Endothelial cell (in vitro differentiated cells): Measurements from ENCODE around the gene SMIM36. TPM values are rescaled to one million over a fixed set of nuclear protein-coding genes. Genes with fewer than 3 reads are reported as not detected.

Experiments
- DNase-seq: peaks from one replicate; pipeline ENCODE4 v3.0.0; 2021; ENCODE audit warnings: low spot score
- H3K27ac Mint-ChIP-seq: one replicate; pipeline ENCODE4 v1.8.0; 2021; ENCODE audit warnings: mixed read lengths, inconsistent platforms; ENCODE audit not compliant: unreplicated experiment
- H3K27me3 Mint-ChIP-seq: one replicate; pipeline ENCODE4 v1.8.0; 2021; ENCODE audit warnings: mild to moderate bottlenecking, moderate library complexity, mixed read lengths, inconsistent platforms; ENCODE audit not compliant: unreplicated experiment
- H3K36me3 Mint-ChIP-seq: one replicate; pipeline ENCODE4 v1.8.0; 2021; ENCODE audit warnings: mild to moderate bottlenecking, low read depth, mixed read lengths, inconsistent platforms; ENCODE audit not compliant: unreplicated experiment
- H3K4me1 Mint-ChIP-seq: one replicate; pipeline ENCODE4 v1.8.0; 2021; ENCODE audit warnings: mild to moderate bottlenecking, mixed read lengths, inconsistent platforms; ENCODE audit not compliant: unreplicated experiment
- H3K4me3 Mint-ChIP-seq: one replicate; pipeline ENCODE4 v1.8.0; 2021; ENCODE audit warnings: mild to moderate bottlenecking, mixed read lengths, inconsistent platforms; ENCODE audit not compliant: unreplicated experiment
- H3K9me3 Mint-ChIP-seq: one replicate; pipeline ENCODE4 v1.8.0; 2021; ENCODE audit warnings: mixed read lengths, inconsistent platforms; ENCODE audit not compliant: unreplicated experiment
- total RNA-seq: library from RNA; stranded (reverse); fragmentation: NEBNext Ultra II Directional; extraction: Animal tissue kit (Norgen Biotek cat#: 25700); gene quantifications from one replicate; pipeline ENCODE4 v1.2.1, GENCODE V29; 2021; ENCODE audit not compliant: unreplicated experiment
- TF ChIP-seq, protein P1 (sequence below): fragments of 200-600 bp; sonication (generic); IDR thresholded peaks from one replicate; pipeline ENCODE4 v1.5.0; 2021; ENCODE audit warnings: antibody characterized with exemption; ENCODE audit not compliant: unreplicated experiment

Gene SMIM36
- total RNA-seq, 1 donor from 2014 or later = not detected

DNA sequence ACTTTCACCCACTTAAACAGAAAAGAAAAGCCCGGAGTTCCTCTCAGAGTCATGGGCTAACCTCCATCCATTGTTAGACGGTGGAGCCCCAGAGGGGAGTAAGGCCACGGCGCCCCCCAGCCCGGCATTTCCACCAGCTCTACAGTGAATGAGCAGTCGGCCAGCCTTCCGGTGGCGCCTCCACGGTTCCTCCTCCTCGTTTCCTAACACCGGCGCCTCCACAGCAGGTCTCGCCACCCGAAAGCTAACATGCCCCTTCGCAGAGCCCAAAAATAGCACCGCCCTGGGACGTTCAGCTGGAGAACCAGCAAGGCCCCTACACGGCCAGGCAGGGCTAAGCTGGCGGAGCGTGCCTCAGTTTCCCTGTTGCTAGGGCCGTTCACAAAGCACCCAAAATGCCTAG, 90.5 kb downstream of the SMIM36 start:
- Mint-ChIP-seq H3K27ac (peak overlapping the region; percentile 81), H3K9me3 (no peaks in the 10 kb centered on the region), H3K36me3 (peaks cover 5% of the 10 kb centered on the region), H3K27me3 (peaks cover 4% of the 10 kb centered on the region), H3K4me3 (peak overlapping the region; percentile 93), H3K4me1 (peaks cover 20% of the 10 kb centered on the region)
- TF ChIP-seq, protein P1, sequence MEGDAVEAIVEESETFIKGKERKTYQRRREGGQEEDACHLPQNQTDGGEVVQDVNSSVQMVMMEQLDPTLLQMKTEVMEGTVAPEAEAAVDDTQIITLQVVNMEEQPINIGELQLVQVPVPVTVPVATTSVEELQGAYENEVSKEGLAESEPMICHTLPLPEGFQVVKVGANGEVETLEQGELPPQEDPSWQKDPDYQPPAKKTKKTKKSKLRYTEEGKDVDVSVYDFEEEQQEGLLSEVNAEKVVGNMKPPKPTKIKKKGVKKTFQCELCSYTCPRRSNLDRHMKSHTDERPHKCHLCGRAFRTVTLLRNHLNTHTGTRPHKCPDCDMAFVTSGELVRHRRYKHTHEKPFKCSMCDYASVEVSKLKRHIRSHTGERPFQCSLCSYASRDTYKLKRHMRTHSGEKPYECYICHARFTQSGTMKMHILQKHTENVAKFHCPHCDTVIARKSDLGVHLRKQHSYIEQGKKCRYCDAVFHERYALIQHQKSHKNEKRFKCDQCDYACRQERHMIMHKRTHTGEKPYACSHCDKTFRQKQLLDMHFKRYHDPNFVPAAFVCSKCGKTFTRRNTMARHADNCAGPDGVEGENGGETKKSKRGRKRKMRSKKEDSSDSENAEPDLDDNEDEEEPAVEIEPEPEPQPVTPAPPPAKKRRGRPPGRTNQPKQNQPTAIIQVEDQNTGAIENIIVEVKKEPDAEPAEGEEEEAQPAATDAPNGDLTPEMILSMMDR = no peak
- DNase-seq = peak; percentile 50

DNA sequence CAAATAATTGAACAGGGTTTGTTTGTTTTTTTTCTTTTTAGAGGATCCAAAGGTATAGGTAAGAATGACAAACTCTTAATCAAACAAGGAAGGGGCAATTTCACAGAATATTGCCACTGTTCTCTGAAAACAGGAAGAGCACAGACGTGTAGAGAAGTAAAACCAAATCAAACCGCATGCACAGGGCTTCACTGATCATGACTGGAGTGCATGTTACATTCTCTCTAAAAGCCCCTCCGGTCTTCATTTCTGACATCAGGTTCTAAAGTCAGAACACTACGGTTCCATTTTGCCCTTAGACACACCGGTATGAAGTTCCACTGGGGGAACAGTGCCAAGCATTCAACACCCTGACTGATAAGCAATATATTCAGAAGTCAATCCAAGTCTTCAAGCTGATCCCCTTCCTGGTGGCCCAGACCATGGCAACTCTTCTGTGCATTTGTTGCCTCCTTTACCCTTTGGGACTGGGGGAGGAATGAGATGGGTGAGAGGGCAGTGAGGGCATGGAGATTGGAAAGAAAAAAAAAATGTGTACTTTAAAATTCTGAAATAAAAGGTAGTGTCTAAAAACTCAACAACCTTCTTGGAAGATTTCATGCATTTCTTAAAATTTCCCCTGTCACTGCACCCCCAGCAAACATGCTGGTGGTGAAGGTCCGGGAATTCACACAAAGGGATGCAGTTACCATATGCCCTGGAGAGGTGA, 91.0 kb downstream of the SMIM36 start:
- TF ChIP-seq, protein P1 = no peak
- Mint-ChIP-seq H3K27ac (peak overlapping the region; percentile 81), H3K27me3 (peaks cover 4% of the 10 kb centered on the region), H3K9me3 (no peaks in the 10 kb centered on the region), H3K4me1 (peaks cover 20% of the 10 kb centered on the region), H3K36me3 (peaks cover 5% of the 10 kb centered on the region), H3K4me3 (peak overlapping the region; percentile 93)
- DNase-seq = no peak

DNA sequence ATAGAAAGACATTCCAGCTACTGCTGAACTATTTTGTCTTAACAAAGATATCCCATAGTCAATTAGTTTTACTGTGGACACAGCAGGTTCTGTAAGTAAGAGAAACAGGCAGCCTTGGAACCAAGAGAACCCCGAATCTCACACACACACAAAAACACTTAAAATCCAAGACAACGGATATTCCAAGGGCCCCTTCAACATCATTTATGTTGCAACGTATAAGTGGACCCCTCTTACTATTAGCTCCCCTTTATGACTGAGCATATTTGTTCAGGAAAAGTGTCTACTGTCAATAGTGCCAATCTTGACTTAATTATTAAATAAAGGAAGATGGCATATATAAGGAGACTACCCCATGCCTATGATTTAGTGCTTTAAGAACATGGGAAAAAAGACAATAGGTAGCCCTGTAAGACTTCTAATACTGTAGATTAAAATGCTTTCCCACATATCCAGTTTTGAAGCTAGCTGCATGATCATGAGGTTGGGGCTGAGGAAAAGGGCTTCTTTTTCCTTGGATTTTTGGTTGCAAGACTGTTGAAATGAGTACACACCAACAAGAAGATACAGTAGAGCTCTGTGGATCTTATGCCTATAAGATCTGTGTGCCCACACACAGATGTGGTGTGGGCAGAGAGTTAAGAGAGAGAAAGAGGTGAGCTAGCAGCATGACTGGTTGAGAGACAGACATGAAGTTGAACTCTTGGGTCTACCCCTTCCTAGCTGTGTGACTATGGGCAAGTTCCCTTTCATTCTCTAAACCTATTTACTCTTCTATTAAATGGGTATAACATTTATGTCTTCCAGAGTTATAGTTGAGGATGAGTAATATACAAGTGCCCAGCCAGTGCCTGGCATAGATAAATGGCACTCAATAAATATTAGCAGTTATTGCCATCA, 92.6 kb downstream of the SMIM36 start:
- Mint-ChIP-seq H3K27me3 (peaks cover 4% of the 10 kb centered on the region), H3K9me3 (no peaks in the 10 kb centered on the region), H3K36me3 (peaks cover 5% of the 10 kb centered on the region), H3K4me3 (no peak overlapping the region), H3K27ac (no peak overlapping the region), H3K4me1 (peaks cover 20% of the 10 kb centered on the region)
- DNase-seq = no peak
- TF ChIP-seq, protein P1 = no peak

DNA sequence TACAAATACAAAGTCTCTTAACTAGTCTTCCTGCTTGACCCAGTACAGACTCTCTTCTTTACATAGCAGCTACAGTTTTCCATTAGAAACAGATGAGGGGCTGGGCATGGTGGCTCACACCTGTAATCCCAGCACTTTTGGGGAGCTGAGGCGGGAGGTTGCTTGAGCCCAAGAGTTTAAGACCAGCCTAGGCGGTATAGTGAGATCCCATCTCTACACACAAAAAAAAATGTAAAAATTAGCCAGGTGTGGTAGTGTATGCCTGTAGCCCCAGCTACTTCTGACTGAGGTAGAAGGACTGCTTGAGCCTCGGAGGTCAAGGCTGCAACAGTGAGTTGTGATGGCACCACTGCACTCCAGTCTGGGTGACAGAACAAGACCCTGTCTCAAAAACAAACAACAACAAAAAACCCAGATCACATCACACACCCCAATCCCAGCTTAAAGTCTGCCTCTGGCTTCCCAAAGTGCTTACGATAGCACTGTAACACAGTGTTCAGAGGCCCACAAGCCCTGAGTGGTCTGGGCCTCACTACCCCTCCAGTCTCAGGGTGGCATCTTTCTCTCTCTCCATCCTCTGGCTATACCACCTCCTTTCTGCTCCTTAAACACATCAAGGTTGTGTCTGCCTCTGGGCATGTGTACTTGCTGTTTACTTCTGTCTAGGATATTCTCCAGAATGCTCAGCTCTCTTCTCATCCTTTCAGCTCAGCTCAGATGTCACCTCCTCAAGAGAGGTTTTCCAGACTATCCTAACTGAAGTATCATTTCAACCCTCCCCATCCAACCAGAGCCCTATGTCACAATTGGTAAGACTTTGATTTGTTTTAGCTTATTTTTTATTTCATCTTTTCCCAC, 93.6 kb downstream of the SMIM36 start:
- H3K36me3 Mint-ChIP-seq = peaks cover 5% of the 10 kb centered on the region
- no peaks in the 10 kb centered on the region for H3K9me3 Mint-ChIP-seq
- H3K27ac Mint-ChIP-seq = no peak overlapping the region
- H3K4me3 Mint-ChIP-seq = no peak overlapping the region
- H3K4me1 Mint-ChIP-seq = peaks cover 20% of the 10 kb centered on the region
- peaks cover 4% of the 10 kb centered on the region for H3K27me3 Mint-ChIP-seq
- TF ChIP-seq, protein P1 = no peak
- no peak for DNase-seq
